Measurements from ENCODE around the gene RAD51AP1.

DNA sequence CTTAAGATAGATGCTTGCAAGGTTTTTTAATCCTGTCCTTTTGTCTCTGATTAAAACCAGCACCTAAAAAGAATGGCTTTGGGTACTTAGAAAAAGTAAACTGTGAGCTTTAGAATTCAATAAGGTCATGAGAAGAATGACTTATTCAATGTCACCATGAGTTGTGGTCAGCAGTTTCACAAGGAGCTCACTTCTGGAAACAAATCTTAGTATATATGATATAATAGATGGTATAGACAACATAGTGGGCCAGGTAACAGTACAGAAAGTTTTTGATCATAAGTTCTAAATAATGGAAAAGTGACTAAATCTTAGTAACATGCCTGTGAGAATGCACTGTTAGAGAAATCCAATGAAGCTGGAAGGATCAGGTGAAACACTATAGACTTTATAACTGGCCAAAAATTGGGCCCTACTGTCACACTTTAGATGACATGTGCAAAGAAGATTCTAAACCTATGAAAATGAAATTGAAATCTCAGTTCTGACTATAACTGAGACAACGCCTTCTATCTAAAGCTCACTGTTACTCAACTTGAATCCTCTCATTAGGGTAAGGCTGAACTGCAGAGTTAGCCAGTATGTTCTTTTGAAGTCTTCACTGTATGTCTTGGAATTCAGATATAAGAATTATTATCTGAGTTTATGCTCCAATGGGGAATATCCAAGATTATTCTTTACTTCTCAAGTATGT lies 42.4 kb upstream of the RAD51AP1 start:
- TF ChIP-seq, protein P1, sequence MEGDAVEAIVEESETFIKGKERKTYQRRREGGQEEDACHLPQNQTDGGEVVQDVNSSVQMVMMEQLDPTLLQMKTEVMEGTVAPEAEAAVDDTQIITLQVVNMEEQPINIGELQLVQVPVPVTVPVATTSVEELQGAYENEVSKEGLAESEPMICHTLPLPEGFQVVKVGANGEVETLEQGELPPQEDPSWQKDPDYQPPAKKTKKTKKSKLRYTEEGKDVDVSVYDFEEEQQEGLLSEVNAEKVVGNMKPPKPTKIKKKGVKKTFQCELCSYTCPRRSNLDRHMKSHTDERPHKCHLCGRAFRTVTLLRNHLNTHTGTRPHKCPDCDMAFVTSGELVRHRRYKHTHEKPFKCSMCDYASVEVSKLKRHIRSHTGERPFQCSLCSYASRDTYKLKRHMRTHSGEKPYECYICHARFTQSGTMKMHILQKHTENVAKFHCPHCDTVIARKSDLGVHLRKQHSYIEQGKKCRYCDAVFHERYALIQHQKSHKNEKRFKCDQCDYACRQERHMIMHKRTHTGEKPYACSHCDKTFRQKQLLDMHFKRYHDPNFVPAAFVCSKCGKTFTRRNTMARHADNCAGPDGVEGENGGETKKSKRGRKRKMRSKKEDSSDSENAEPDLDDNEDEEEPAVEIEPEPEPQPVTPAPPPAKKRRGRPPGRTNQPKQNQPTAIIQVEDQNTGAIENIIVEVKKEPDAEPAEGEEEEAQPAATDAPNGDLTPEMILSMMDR (IDR thresholded peaks at IDR 0.05): no peak
- no peak for TF ChIP-seq POLR2A (IDR thresholded peaks at IDR 0.05)

Data from prostate gland (tissue), 2 donors.